MCF 10A (cell line): ENCODE data around the gene DPP6. TPM values are rescaled to one million over a fixed set of nuclear protein-coding genes. Genes with fewer than 3 reads are reported as not detected.

Experiments used
- BruUV-seq: library from RNA; stranded (reverse); fragments of 400-500 nt; replicated peaks from 2 replicates; lab custom pipeline; 2021; lab: Mats Ljungman, UMichigan
- CTCF ChIA-PET: fragments of 300-600 bp; sonication (Branson Sonifier 250); formaldehyde crosslinking; extraction: SDS; loops from one replicate; lab custom pipeline; 2021; ENCODE audit warnings: antibody characterized with exemption, inconsistent platforms; lab: Yijun Ruan, JAX
- POLR2A ChIA-PET: fragments of 300-600, 350-650 bp; sonication (Branson Sonifier 250); formaldehyde crosslinking; extraction: SDS; loops from one replicate; lab custom pipeline; 2020; ENCODE audit warnings: antibody characterized with exemption, inconsistent platforms; lab: Yijun Ruan, JAX
- DNase-seq: peaks from one replicate; pipeline ENCODE4 v3.0.0-alpha.2; 2018; ENCODE audit not compliant: unreplicated experiment
- H3K27ac Mint-ChIP-seq: one replicate; pipeline ENCODE4 v1.8.0; 2022; ENCODE audit warnings: mild to moderate bottlenecking, low read depth, mixed read lengths; ENCODE audit not compliant: unreplicated experiment
- H3K27me3 Mint-ChIP-seq: one replicate; pipeline ENCODE4 v1.8.0; 2022; ENCODE audit warnings: mixed read lengths; ENCODE audit not compliant: insufficient read depth, unreplicated experiment
- H3K36me3 Mint-ChIP-seq: one replicate; pipeline ENCODE4 v1.8.0; 2022; ENCODE audit warnings: mild to moderate bottlenecking, moderate library complexity, mixed read lengths; ENCODE audit not compliant: insufficient read depth, unreplicated experiment
- H3K4me1 Mint-ChIP-seq: one replicate; pipeline ENCODE4 v1.8.0; 2022; ENCODE audit warnings: mixed read lengths; ENCODE audit not compliant: insufficient read depth, unreplicated experiment
- H3K4me3 Mint-ChIP-seq: one replicate; pipeline ENCODE4 v1.8.0; 2022; ENCODE audit warnings: mild to moderate bottlenecking, moderate library complexity, mixed read lengths; ENCODE audit not compliant: unreplicated experiment
- H3K9me3 Mint-ChIP-seq: one replicate; pipeline ENCODE4 v1.8.0; 2022; ENCODE audit warnings: mixed read lengths; ENCODE audit not compliant: unreplicated experiment
- intact Hi-C: fragments of 100-400 bp; cut with micrococcal nuclease; formaldehyde crosslinking; loops from 2 replicates; pipeline ENCODE4 v1.14.1; 2022
- total RNA-seq: library from RNA; stranded (reverse); gene quantifications from 2 replicates; pipeline ENCODE4 v1.2.3, GENCODE V29; 2022
- TF ChIP-seq, protein P1 (sequence below): fragments of 200-600 bp; IDR thresholded peaks from one replicate; pipeline ENCODE4 v1.8.0; 2022; ENCODE audit warnings: antibody characterized with exemption, mild to moderate bottlenecking; ENCODE audit not compliant: unreplicated experiment

Gene DPP6
- total RNA-seq, 1 experiment from 2014 or later = not detected

DNA sequence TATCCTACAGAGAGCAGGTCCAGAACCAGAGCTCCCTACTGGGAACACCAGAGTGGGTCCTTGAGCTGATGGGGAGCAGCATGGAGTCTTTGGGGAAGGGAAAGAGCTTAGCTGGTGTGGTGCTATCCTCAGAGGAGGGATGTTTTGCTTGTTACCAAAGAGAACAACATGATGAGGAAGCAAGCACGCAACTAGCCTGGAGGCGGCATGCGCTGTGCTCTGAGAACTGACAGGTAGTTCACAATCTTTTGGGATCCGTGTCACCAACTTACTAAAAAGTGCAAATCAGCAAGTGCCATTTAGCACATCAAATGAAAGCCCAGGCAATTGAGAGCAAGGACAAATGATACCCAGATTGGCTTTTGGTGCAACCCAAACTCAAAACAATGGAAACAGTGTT is 257.9 kb downstream of the DPP6 start:
- Mint-ChIP-seq H3K9me3 (peaks cover 25% of the 10 kb centered on the region), H3K27me3 (no peaks in the 10 kb centered on the region), H3K4me3 (no peak overlapping the region), H3K27ac (no peak overlapping the region), H3K36me3 (peaks cover 6% of the 10 kb centered on the region), H3K4me1 (no peaks in the 10 kb centered on the region)
- BruUV-seq = no TSS peak
- TF ChIP-seq, protein P1, sequence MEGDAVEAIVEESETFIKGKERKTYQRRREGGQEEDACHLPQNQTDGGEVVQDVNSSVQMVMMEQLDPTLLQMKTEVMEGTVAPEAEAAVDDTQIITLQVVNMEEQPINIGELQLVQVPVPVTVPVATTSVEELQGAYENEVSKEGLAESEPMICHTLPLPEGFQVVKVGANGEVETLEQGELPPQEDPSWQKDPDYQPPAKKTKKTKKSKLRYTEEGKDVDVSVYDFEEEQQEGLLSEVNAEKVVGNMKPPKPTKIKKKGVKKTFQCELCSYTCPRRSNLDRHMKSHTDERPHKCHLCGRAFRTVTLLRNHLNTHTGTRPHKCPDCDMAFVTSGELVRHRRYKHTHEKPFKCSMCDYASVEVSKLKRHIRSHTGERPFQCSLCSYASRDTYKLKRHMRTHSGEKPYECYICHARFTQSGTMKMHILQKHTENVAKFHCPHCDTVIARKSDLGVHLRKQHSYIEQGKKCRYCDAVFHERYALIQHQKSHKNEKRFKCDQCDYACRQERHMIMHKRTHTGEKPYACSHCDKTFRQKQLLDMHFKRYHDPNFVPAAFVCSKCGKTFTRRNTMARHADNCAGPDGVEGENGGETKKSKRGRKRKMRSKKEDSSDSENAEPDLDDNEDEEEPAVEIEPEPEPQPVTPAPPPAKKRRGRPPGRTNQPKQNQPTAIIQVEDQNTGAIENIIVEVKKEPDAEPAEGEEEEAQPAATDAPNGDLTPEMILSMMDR = no peak
- ChIA-PET CTCF (no interaction called here), POLR2A (no interaction called here)
- no peak for DNase-seq
- intact Hi-C loops = no loop called here

DNA sequence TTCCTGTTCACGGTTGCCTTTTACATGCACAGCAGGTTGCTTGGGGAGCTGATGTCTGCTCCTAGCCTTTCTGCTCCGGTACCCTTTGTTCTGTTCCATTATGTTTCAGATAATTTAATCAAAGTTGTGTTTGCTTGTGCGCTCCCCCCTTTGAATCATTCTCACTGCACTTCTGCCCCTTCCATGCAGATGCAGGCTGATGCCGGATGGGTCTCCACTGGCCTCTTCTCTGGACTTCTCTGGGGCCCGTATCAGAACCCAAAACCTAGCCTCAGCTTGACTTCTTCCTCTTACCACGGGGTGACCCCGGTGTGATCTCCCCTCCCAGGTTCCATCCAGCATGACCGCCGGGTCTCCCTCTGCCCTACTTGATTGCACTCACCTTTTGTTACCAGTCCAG is 272.0 kb downstream of the DPP6 start:
- intact Hi-C loops = no loop called here
- Mint-ChIP-seq H3K36me3 (no peaks in the 10 kb centered on the region), H3K9me3 (peaks cover 8% of the 10 kb centered on the region), H3K27me3 (no peaks in the 10 kb centered on the region), H3K27ac (no peak overlapping the region), H3K4me1 (no peaks in the 10 kb centered on the region), H3K4me3 (no peak overlapping the region)
- BruUV-seq = no TSS peak
- no peak for DNase-seq
- ChIA-PET POLR2A (no interaction called here), CTCF (interaction anchor here (1.0 kb wide), 1 partner anchor 48 kb away, joined by 3 read pairs; no protein-coding TSS in a partner anchor)
- TF ChIP-seq, protein P1 = no peak

DNA sequence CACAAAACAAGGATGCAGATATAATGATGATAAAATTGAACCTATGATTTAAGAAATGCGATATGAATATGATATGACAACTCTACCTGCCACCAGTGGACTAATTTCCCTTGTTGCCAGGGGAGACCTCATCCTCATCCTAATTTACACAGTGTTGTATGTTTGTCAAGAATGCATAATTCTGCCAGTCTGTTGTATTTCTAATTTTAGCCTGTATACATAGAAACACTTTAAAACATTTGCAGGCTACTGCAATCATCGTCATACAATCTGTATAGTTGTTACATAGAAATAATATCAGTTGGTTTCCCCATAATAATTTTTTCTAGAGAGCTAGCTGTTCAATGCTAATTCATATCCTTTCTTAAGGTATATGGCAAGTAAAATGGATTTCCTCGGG is 274.2 kb downstream of the DPP6 start:
- H3K9me3 Mint-ChIP-seq = peaks cover 27% of the 10 kb centered on the region
- no peaks in the 10 kb centered on the region for H3K4me1 Mint-ChIP-seq
- no peak overlapping the region for H3K4me3 Mint-ChIP-seq
- H3K36me3 Mint-ChIP-seq = no peaks in the 10 kb centered on the region
- DNase-seq = no peak
- intact Hi-C loops = no loop called here
- BruUV-seq = no TSS peak
- ChIA-PET POLR2A (no interaction called here), CTCF (no interaction called here)
- TF ChIP-seq, protein P1 = no peak
- no peak overlapping the region for H3K27ac Mint-ChIP-seq
- no peaks in the 10 kb centered on the region for H3K27me3 Mint-ChIP-seq

DNA sequence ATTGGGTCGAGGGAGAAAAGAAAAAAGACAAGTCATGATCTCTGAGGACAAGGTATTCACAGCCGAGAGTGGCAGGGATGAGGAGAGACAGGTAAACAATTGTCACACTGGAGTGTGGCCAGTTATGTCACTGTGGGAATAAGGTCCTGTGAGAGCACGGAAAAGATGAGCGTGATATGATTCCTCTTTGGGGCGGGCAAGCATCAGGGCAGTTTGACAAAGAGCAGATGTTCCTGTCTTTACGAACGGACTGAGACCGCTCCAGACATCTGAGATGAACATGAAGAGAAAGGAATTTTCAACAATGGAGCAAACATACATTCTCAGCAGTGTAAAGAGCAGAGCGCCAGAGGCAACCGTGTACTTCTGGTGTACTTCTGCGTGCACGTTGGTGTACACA is 278.1 kb downstream of the DPP6 start:
- DNase-seq = no peak

More for the DNA sequence above, 278.1 kb downstream of the DPP6 start:
- Mint-ChIP-seq H3K4me1 (no peaks in the 10 kb centered on the region), H3K27me3 (no peaks in the 10 kb centered on the region), H3K9me3 (peaks cover 32% of the 10 kb centered on the region), H3K36me3 (no peaks in the 10 kb centered on the region), H3K4me3 (no peak overlapping the region), H3K27ac (no peak overlapping the region)
- TF ChIP-seq, protein P1 = no peak
- no TSS peak for BruUV-seq
- POLR2A ChIA-PET = no interaction called here
- intact Hi-C loops = no loop called here
- CTCF ChIA-PET = no interaction called here
